K562 (cell line): ENCODE data around the gene PLXNA2. TPM values are rescaled to one million over a fixed set of nuclear protein-coding genes. Genes with fewer than 3 reads are reported as not detected.

ENCODE experiments used
- ATAC-seq: fragments of 200-7000 bp; cut with Tn5 transposase; 3 replicates; pipeline ENCODE4 v1.9.1; 2020; ENCODE audit warnings: moderate library complexity
- BruUV-seq: library from RNA; stranded (reverse); fragments of 400-500 nt; replicated peaks from 2 replicates; lab custom pipeline; 2021; lab: Mats Ljungman, UMichigan
- CTCF ChIA-PET: fragments of 300-600 bp; formaldehyde crosslinking; extraction: SDS; loops from one replicate; lab custom pipeline; 2021; ENCODE audit warnings: low intra/inter-chr PET ratio; lab: Yijun Ruan, JAX
- POLR2A ChIA-PET: fragments of 300-600, 350-650 bp; sonication (Branson Sonifier 250); formaldehyde crosslinking; extraction: SDS; loops from one replicate; lab custom pipeline; 2021; ENCODE audit warnings: antibody characterized with exemption, inconsistent platforms; lab: Yijun Ruan, JAX
- DNase-seq, 4 experiments: peaks; one replicate each; pipeline versions ENCODE4 v3.0.0 to v3.0.0-alpha.2; 2011 to 2018; ENCODE audit warnings: low spot score in 3 of 4, mixed read lengths in 3 of 4; ENCODE audit errors: extremely low read depth in 1 of 4
- FAIRE-seq: peaks from 2 replicates; lab custom pipeline; 2011; peaks lifted over from hg19 to GRCh38; lab: Jason Lieb, UNC
- H2AFZ ChIP-seq: 2 replicates; pipeline ENCODE4 v1.6.0; 2011; ENCODE audit warnings: low read depth, low read length, control low read depth, inconsistent platforms
- H3K27ac ChIP-seq: fragments of 200-600 bp; 3 replicates; pipeline ENCODE4 v1.8.0; 2011; ENCODE audit warnings: low read depth, mild to moderate bottlenecking, control low read depth, inconsistent platforms, low read length, moderate library complexity, mixed read lengths; ENCODE audit errors: extremely low read depth
- H3K27me3 ChIP-seq, 2 experiments: fragments of 300-600 bp in 1 of 2; 2 replicates in 1 of 2; 3 replicates in 1 of 2; pipeline versions ENCODE4 v1.6.0 to v1.8.0; 2011; ENCODE audit warnings: inconsistent platforms in 2 of 2, low read length in 2 of 2, mild to moderate bottlenecking in 1 of 2, mixed read lengths in 1 of 2, moderate library complexity in 1 of 2; ENCODE audit not compliant: control insufficient read depth in 2 of 2, insufficient read depth in 2 of 2
- H3K36me3 ChIP-seq: fragments of 300-600 bp; 3 replicates; pipeline ENCODE4 v1.8.0; 2011; ENCODE audit warnings: mild to moderate bottlenecking, low read length, inconsistent platforms; ENCODE audit not compliant: control insufficient read depth, insufficient read depth
- H3K4me1 ChIP-seq, 2 experiments: fragments of 200-600 bp in 1 of 2; replicated peaks in 1 of 2; 2 replicates in 1 of 2; 3 replicates in 1 of 2; pipeline versions ENCODE4 v1.5.1 to v1.8.0; 2011; ENCODE audit warnings: inconsistent platforms in 2 of 2, low read length in 2 of 2, mild to moderate bottlenecking in 1 of 2, mixed read lengths in 1 of 2, moderate library complexity in 1 of 2; ENCODE audit not compliant: control insufficient read depth in 2 of 2, insufficient read depth in 2 of 2
- H3K4me2 ChIP-seq: 2 replicates; pipeline ENCODE4 v1.6.1; 2011; ENCODE audit warnings: low read length, control low read depth, inconsistent platforms, mixed read lengths; ENCODE audit not compliant: insufficient read depth
- H3K4me3 ChIP-seq: fragments of 200-600 bp; sonication (generic), shearing (Covaris generic); 2 replicates; pipeline ENCODE4 v1.5.1; 2016; ENCODE audit warnings: control low read depth, inconsistent platforms
- H3K79me2 ChIP-seq: fragments of 200-600 bp; 3 replicates; pipeline ENCODE4 v1.8.0; 2011; ENCODE audit warnings: low read length, inconsistent platforms; ENCODE audit not compliant: control insufficient read depth, insufficient read depth
- H3K9ac ChIP-seq, 2 experiments: 2 replicates each; pipeline versions ENCODE4 v1.6.0 to v1.6.1; 2011; ENCODE audit warnings: low read depth in 2 of 2, low read length in 2 of 2, control low read depth in 1 of 2, inconsistent platforms in 1 of 2, mild to moderate bottlenecking in 1 of 2, mixed read lengths in 1 of 2; ENCODE audit not compliant: insufficient read depth in 1 of 2
- H3K9me1 ChIP-seq: one replicate; pipeline ENCODE4 v1.6.0; 2011; ENCODE audit warnings: inconsistent platforms, mild to moderate bottlenecking, low read length, moderate library complexity; ENCODE audit not compliant: control insufficient read depth, insufficient read depth
- H3K9me3 ChIP-seq: replicated peaks from 2 replicates; pipeline ENCODE4 v1.5.1; 2011; ENCODE audit warnings: low read depth, low read length, inconsistent platforms; ENCODE audit not compliant: control insufficient read depth, insufficient read depth
- H4K20me1 ChIP-seq: replicated peaks from 2 replicates; pipeline ENCODE4 v1.6.1; 2011; ENCODE audit warnings: low read length, inconsistent platforms, mixed read lengths; ENCODE audit not compliant: control insufficient read depth, insufficient read depth
- ASH1L ChIP-seq: fragments of 450-650 bp; IDR thresholded peaks from 2 replicates; pipeline ENCODE4 v1.6.1; 2018; ENCODE audit warnings: borderline replicate concordance, mild to moderate bottlenecking, low read depth; ENCODE audit not compliant: partially characterized antibody
- BRCA1 ChIP-seq, 2 experiments: fragments of 450-650 bp in 1 of 2; sonication (generic) in 1 of 2; formaldehyde crosslinking in 1 of 2; IDR thresholded peaks; 2 replicates each; pipeline versions ENCODE4 v1.5.0 to v1.6.1; 2017 to 2020; ENCODE audit warnings: mild to moderate bottlenecking in 1 of 2, missing genetic modification reagents in 1 of 2
- ELF1 ChIP-seq: fragments of 200-800 bp; sonication (Bioruptor generic); IDR thresholded peaks from 2 replicates; pipeline ENCODE4 v1.6.1; 2016; ENCODE audit warnings: missing genetic modification characterization, missing compliant biosample characterization
- HDAC1 ChIP-seq, 2 experiments: fragments of 450-650 bp; IDR thresholded peaks; 2 replicates each; pipeline ENCODE4 v1.6.1; 2016 to 2017; ENCODE audit warnings: inconsistent platforms in 1 of 2, mild to moderate bottlenecking in 1 of 2, moderate library complexity in 1 of 2
- KAT8 ChIP-seq: fragments of 450-650 bp; IDR thresholded peaks from 2 replicates; pipeline ENCODE4 v1.6.1; 2016; ENCODE audit warnings: low read depth, mild to moderate bottlenecking
- MCM3 ChIP-seq: fragments of 450-650 bp; IDR thresholded peaks from 2 replicates; pipeline ENCODE4 v1.6.1; 2016
- MEIS2 ChIP-seq: fragments of 450-650 bp; IDR thresholded peaks from 2 replicates; pipeline ENCODE4 v1.6.1; 2014; ENCODE audit warnings: mild to moderate bottlenecking; ENCODE audit not compliant: partially characterized antibody
- NCOA4 ChIP-seq: fragments of 450-650 bp; IDR thresholded peaks from 2 replicates; pipeline ENCODE4 v1.6.1; 2018; ENCODE audit warnings: mild to moderate bottlenecking; ENCODE audit not compliant: partially characterized antibody
- NFRKB ChIP-seq: fragments of 450-650 bp; IDR thresholded peaks from 2 replicates; pipeline ENCODE4 v1.6.1; 2016; ENCODE audit warnings: low read depth
- OTX1 ChIP-seq: fragments of 450-650 bp; formaldehyde crosslinking; IDR thresholded peaks from 2 replicates; pipeline ENCODE4 v1.4.0; 2022; ENCODE audit warnings: mild to moderate bottlenecking
- WGBS: fragments of 100-300 bp; shearing (Covaris generic); methylation state at CpG from one replicate; pipeline ENCODE4 v1.1.6; 2016; ENCODE audit warnings: low coverage, mixed read lengths; ENCODE audit not compliant: insufficient coverage; ENCODE audit errors: missing lambda C conversion rate; 5-methylcytosine and 5-hydroxymethylcytosine counted together
- in situ Hi-C: fragments of 300-500 bp; cut with MboI; formaldehyde crosslinking; loops from 4 replicates; pipeline ENCODE4 v1.15.0; 2018; ENCODE audit warnings: inconsistent platforms, mixed read lengths
- intact Hi-C: fragments of 100-400 bp; cut with micrococcal nuclease; formaldehyde crosslinking; loops from 2 replicates; pipeline ENCODE4 v1.14.2; 2022
- polyA plus RNA-seq, 8 experiments: library from polyadenylated mRNA; depleted of rRNA in 4 of 8; stranded (reverse) in 5 of 8; unstranded in 3 of 8; fragments of >200 nt; fragmentation: Nextera tagmentation in 2 of 8; fragmentation: Illumina TruSeq in 1 of 8; extraction: Ambion mirVana in 2 of 8; extraction: Trizol in 1 of 8; gene quantifications; 2 replicates each; pipeline versions ENCODE4 v1.2.1 to v1.2.3, GENCODE V29; 2011 to 2014; ENCODE audit warnings: inconsistent platforms in 1 of 8, missing spikeins in 1 of 8
- total RNA-seq, 7 experiments: library from RNA; depleted of rRNA in 6 of 7; stranded (reverse); fragments of >200 nt in 6 of 7; fragmentation: Illumina TruSeq in 2 of 7; extraction: Trizol in 2 of 7; gene quantifications; 2 replicates each; pipeline versions ENCODE4 v1.2.1 to v1.2.3, GENCODE V29; 2011 to 2021; ENCODE audit warnings: low replicate concordance in 1 of 7
- TF ChIP-seq, protein P1 (sequence below): fragments of 450-650 bp; IDR thresholded peaks from 2 replicates; pipeline ENCODE4 v1.7.0; 2016; ENCODE audit warnings: borderline replicate concordance
- TF ChIP-seq, protein P2 (sequence below), 2 experiments: IDR thresholded peaks in 1 of 2; conservative IDR thresholded peaks in 1 of 2; 2 replicates each; pipeline ENCODE4 v1.6.1; 2016; ENCODE audit warnings: low read depth in 2 of 2, mild to moderate bottlenecking in 1 of 2, missing compliant biosample characterization in 1 of 2, missing genetic modification characterization in 1 of 2, moderate library complexity in 1 of 2

PLXNA2 gene
- total and polyA plus RNA-seq, 9 of the 15 experiments (the other 6 are each of a cell fraction or from before 2014, with no cell fraction given): 0.01 to 1.3 (median 0.32) TPM

GRCh38 chr1:208149213-208149612 lies 95.0 kb downstream of the PLXNA2 start (continued):
- TF ChIP-seq, protein P1, sequence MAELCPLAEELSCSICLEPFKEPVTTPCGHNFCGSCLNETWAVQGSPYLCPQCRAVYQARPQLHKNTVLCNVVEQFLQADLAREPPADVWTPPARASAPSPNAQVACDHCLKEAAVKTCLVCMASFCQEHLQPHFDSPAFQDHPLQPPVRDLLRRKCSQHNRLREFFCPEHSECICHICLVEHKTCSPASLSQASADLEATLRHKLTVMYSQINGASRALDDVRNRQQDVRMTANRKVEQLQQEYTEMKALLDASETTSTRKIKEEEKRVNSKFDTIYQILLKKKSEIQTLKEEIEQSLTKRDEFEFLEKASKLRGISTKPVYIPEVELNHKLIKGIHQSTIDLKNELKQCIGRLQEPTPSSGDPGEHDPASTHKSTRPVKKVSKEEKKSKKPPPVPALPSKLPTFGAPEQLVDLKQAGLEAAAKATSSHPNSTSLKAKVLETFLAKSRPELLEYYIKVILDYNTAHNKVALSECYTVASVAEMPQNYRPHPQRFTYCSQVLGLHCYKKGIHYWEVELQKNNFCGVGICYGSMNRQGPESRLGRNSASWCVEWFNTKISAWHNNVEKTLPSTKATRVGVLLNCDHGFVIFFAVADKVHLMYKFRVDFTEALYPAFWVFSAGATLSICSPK: peak; percentile 52; the same call in 1 of the 2 replicates
- TF ChIP-seq NFRKB (0 out of 2 replicates have a peak, but pooled peaks have one; percentile 41), MCM3 (peak; percentile 76; the same call in 1 of the 2 replicates), BRCA1 (IDR thresholded peaks at IDR 0.05) (no peak), BRCA1 (CRISPR knock-in tag; IDR thresholded peaks at IDR 0.05) (no peak), OTX1 (peak; percentile 10; the same call in 1 of the 2 replicates), HDAC1 (IDR thresholded peaks at IDR 0.05) (peak in 1 of 2 experiments; percentile 56; a peak in 2 of 4 replicates), ASH1L (peak; percentile 36), NCOA4 (peak; percentile 70)

DNA sequence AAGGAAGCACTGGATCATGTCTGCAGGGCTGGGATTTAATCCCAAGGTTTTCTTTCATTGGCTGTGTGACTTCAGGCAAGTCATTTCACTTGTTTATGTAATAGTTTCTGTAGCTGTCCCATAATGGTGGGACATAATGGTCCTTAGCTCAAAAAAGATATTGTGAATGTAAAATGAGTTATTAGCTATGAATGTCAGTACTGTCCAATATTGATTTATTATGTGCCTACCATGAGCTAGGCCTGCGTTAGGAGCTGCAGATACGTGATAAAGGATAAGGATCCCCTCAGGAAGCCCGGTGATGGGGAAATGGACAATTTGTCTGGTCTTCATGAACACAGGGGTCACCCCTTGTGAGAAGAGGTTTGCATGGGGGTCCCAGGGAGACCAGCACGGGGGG lies 95.8 kb downstream of the PLXNA2 start:
- ATAC-seq (no peak), FAIRE-seq (no peak), DNase-seq (no peak)
- H3K27ac ChIP-seq: no peak overlapping the region
- BruUV-seq: no TSS peak
- TF ChIP-seq KAT8 (no peak), MEIS2 (peak; percentile 60), ELF1 (tag) (no peak)
- TF ChIP-seq, protein P2, sequence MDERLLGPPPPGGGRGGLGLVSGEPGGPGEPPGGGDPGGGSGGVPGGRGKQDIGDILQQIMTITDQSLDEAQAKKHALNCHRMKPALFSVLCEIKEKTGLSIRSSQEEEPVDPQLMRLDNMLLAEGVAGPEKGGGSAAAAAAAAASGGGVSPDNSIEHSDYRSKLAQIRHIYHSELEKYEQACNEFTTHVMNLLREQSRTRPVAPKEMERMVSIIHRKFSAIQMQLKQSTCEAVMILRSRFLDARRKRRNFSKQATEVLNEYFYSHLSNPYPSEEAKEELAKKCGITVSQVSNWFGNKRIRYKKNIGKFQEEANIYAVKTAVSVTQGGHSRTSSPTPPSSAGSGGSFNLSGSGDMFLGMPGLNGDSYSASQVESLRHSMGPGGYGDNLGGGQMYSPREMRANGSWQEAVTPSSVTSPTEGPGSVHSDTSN (CRISPR knock-in tag; IDR thresholded peaks at IDR 0.05; ENCODE audit: low read depth): no peak
- TF ChIP-seq, protein P2 (tag; conservative IDR thresholded peaks at IDR 0.05; ENCODE audit: low read depth): peak; percentile 69; the same call in 1 of the 2 replicates
- in situ Hi-C loops (no loop called here), intact Hi-C loops (no loop called here)
- CTCF ChIA-PET: no interaction called here
- peaks cover 9 to 10% of the 10 kb centered on the region in 2 experiments; a peak in 4 of 5 replicates for H3K27me3 ChIP-seq
- H3K4me1 ChIP-seq: no peaks in the 10 kb centered on the region; a peak in 1 of 5 replicates
- WGBS: 12% methylated on average over 4 of the region's 4 CpGs
- H3K4me3 ChIP-seq: no peak overlapping the region
- H4K20me1 ChIP-seq: 0 out of 2 replicates have a peak, but pooled peaks cover 4% of the 10 kb centered on the region
- POLR2A ChIA-PET: interaction anchor here (1.0 to 1.6 kb wide), 3 partner anchors 9 to 89 kb away, joined by 4 to 8 read pairs (median 4); no protein-coding TSS in a partner anchor
- no peaks in the 10 kb centered on the region for H3K79me2 ChIP-seq
- H3K9me1 ChIP-seq: no peaks in the 10 kb centered on the region
- no peak overlapping the region for H3K9ac ChIP-seq
- H3K9me3 ChIP-seq: no peaks in the 10 kb centered on the region
- no peak overlapping the region for H2AFZ ChIP-seq
- H3K36me3 ChIP-seq: no peaks in the 10 kb centered on the region
- H3K4me2 ChIP-seq: no peak overlapping the region
